ENCODE measurements around the gene ITIH1. TPM values are rescaled to one million over a fixed set of nuclear protein-coding genes. Genes with fewer than 3 reads are reported as not detected.

ITIH1 gene
- total RNA-seq, 8 experiments from 2014 or later = 0.38 to 1.0 (median 0.66) TPM; not detected in 3

- in situ Hi-C loops (cut with MboI; ENCODE audit: low pct_unique_long_range_greater_than_20kb in 2 of 9, low sequenced_read_pairs in 9 of 9, unreplicated experiment in 9 of 9) = no loop called here
- Histone ChIP-seq H3K4me1 (replicated peaks in 1 of 2) (peaks cover 13 to 20% of the 10 kb centered on the region in 2 donors), H3K4me3 (no peak overlapping the region), H3K27ac (no peak overlapping the region)
- peak in 6 of 8 experiments; percentile 56 to 93 (median 75) for ATAC-seq (replicated peaks in 6 of 8)
- WGBS, 10 experiments = 24 to 80% (median 60%) methylated on average over 1 to 11 of the region's 21 CpGs; no CpG with 5 or more reads in 3 of the 10 experiments
Observed at GRCh38 chr3:52831500-52832301, 54.3 kb downstream of the ITIH1 start.

- in situ Hi-C loops (cut with MboI; ENCODE audit: low pct_unique_long_range_greater_than_20kb in 2 of 9, low sequenced_read_pairs in 9 of 9, unreplicated experiment in 9 of 9) = no loop called here
- Histone ChIP-seq H3K4me3 (no peak overlapping the region), H3K4me1 (replicated peaks in 1 of 2) (peaks cover 13 to 20% of the 10 kb centered on the region in 2 donors), H3K27ac (no peak overlapping the region)
- WGBS, 10 experiments = no CpG with 5 or more reads among the region's 14 CpGs
- ATAC-seq (replicated peaks in 6 of 8) = no peak
Observed at GRCh38 chr3:52833202-52833601, 55.8 kb downstream of the ITIH1 start.

GRCh38 chr3:52834871-52835501 is 57.6 kb downstream of the ITIH1 start, which contains the start of gene MUSTN1:
Gene MUSTN1, minus strand, starts transcription at chr3:52835019. Its CDS starts 71 bp downstream, at chr3:52834948.
- H3K27ac ChIP-seq = no peak within 1 kb of the TSS
- ATAC-seq (replicated peaks in 6 of 8) = peak in 5 of 8 experiments; percentile 61 to 85 (median 77)
- 0 to 100% (median 28%) methylated on average over 1 to 8 of the region's 11 CpGs; no CpG with 5 or more reads in 4 of the 10 experiments for WGBS, 10 experiments
- H3K4me3 ChIP-seq = no peak within 1 kb of the TSS
- in situ Hi-C loops (cut with MboI; ENCODE audit: low pct_unique_long_range_greater_than_20kb in 2 of 9, low sequenced_read_pairs in 9 of 9, unreplicated experiment in 9 of 9) = no loop called here
- H3K4me1 ChIP-seq (replicated peaks in 1 of 2) = peaks cover 13 to 20% of the 10 kb centered on the region in 2 donors

GRCh38 chr3:52835766-52836470 is 58.5 kb downstream of the ITIH1 start:
- Histone ChIP-seq H3K27ac (no peak overlapping the region), H3K4me1 (replicated peaks in 1 of 2) (peaks cover 13 to 20% of the 10 kb centered on the region in 2 donors), H3K4me3 (no peak overlapping the region)
- WGBS, 10 experiments = 80 to 100% (median 100%) methylated on average over 1 to 3 of the region's 8 CpGs; no CpG with 5 or more reads in 7 of the 10 experiments
- ATAC-seq (replicated peaks in 6 of 8) = no peak
- in situ Hi-C loops (cut with MboI; ENCODE audit: low pct_unique_long_range_greater_than_20kb in 2 of 9, low sequenced_read_pairs in 9 of 9, unreplicated experiment in 9 of 9) = no loop called here

GRCh38 chr3:52836471-52836845 is 59.1 kb downstream of the ITIH1 start:
- Histone ChIP-seq H3K27ac (no peak overlapping the region), H3K4me3 (no peak overlapping the region), H3K4me1 (replicated peaks in 1 of 2) (peaks cover 13 to 20% of the 10 kb centered on the region in 2 donors)
- 11 to 100% (median 89%) methylated on average over 1 to 4 of the region's 5 CpGs; no CpG with 5 or more reads in 1 of the 10 experiments for WGBS, 10 experiments
- ATAC-seq (replicated peaks in 6 of 8) = no peak
- in situ Hi-C loops (cut with MboI; ENCODE audit: low pct_unique_long_range_greater_than_20kb in 2 of 9, low sequenced_read_pairs in 9 of 9, unreplicated experiment in 9 of 9) = no loop called here

GRCh38 chr3:52836986-52837385 is 59.6 kb downstream of the ITIH1 start:
- 83 to 95% methylated on average over 1 to 3 of the region's 4 CpGs; no CpG with 5 or more reads in 8 of the 10 experiments for WGBS, 10 experiments
- in situ Hi-C loops (cut with MboI; ENCODE audit: low pct_unique_long_range_greater_than_20kb in 2 of 9, low sequenced_read_pairs in 9 of 9, unreplicated experiment in 9 of 9) = no loop called here
- Histone ChIP-seq H3K27ac (no peak overlapping the region), H3K4me1 (replicated peaks in 1 of 2) (peaks cover 13 to 20% of the 10 kb centered on the region in 2 donors), H3K4me3 (no peak overlapping the region)
- no peak for ATAC-seq (replicated peaks in 6 of 8)

- Histone ChIP-seq H3K27ac (no peak overlapping the region), H3K4me1 (replicated peaks in 1 of 2) (peaks cover 16 to 33% of the 10 kb centered on the region in 2 donors), H3K4me3 (no peak overlapping the region)
- 40 to 87% (median 72%) methylated on average over 1 to 3 of the region's 8 CpGs; no CpG with 5 or more reads in 6 of the 10 experiments for WGBS, 10 experiments
- in situ Hi-C loops (cut with MboI; ENCODE audit: low pct_unique_long_range_greater_than_20kb in 2 of 9, low sequenced_read_pairs in 9 of 9, unreplicated experiment in 9 of 9) = no loop called here
- ATAC-seq (replicated peaks in 6 of 8) = no peak
Observed at GRCh38 chr3:52838561-52839267, 61.3 kb downstream of the ITIH1 start.

- ATAC-seq (replicated peaks in 6 of 8) = no peak
- Histone ChIP-seq H3K4me1 (replicated peaks in 1 of 2) (peaks cover 16 to 37% of the 10 kb centered on the region in 2 donors), H3K27ac (no peak overlapping the region), H3K4me3 (no peak overlapping the region)
- WGBS, 10 experiments = 64 to 100% (median 82%) methylated on average over 1 to 2 of the region's 2 CpGs; no CpG with 5 or more reads in 4 of the 10 experiments
- in situ Hi-C loops (cut with MboI; ENCODE audit: low pct_unique_long_range_greater_than_20kb in 2 of 9, low sequenced_read_pairs in 9 of 9, unreplicated experiment in 9 of 9) = no loop called here
Observed at GRCh38 chr3:52839268-52839575, 61.8 kb downstream of the ITIH1 start.

- peaks cover 8 to 36% of the 10 kb centered on the region in 2 donors for H3K4me1 ChIP-seq (replicated peaks in 1 of 2)
- in situ Hi-C loops (cut with MboI; ENCODE audit: low pct_unique_long_range_greater_than_20kb in 2 of 9, low sequenced_read_pairs in 9 of 9, unreplicated experiment in 9 of 9) = no loop called here
- no peak overlapping the region for H3K4me3 ChIP-seq
- WGBS, 10 experiments = 79 to 100% (median 89%) methylated on average over 1 to 20 of the region's 23 CpGs; no CpG with 5 or more reads in 2 of the 10 experiments
- ATAC-seq (replicated peaks in 6 of 8) = no peak
- H3K27ac ChIP-seq = no peak overlapping the region
Observed at GRCh38 chr3:52839892-52840545, 62.6 kb downstream of the ITIH1 start.

- ATAC-seq (replicated peaks in 6 of 8) = no peak
- no peak overlapping the region for H3K27ac ChIP-seq
- H3K4me3 ChIP-seq = no peak overlapping the region
- WGBS, 10 experiments = 60 to 100% (median 96%) methylated on average over 1 to 8 of the region's 12 CpGs; no CpG with 5 or more reads in 3 of the 10 experiments
- in situ Hi-C loops (cut with MboI; ENCODE audit: low pct_unique_long_range_greater_than_20kb in 2 of 9, low sequenced_read_pairs in 9 of 9, unreplicated experiment in 9 of 9) = no loop called here
- H3K4me1 ChIP-seq (replicated peaks in 1 of 2) = peaks cover 4 to 31% of the 10 kb centered on the region in 2 donors
Observed at GRCh38 chr3:52841211-52841980, 64.0 kb downstream of the ITIH1 start.

All from motor neuron (in vitro differentiated cells).